Measurements from ENCODE around the gene EEF1AKMT3. TPM values are rescaled to one million over a fixed set of nuclear protein-coding genes. Genes with fewer than 3 reads are reported as not detected.

Gene EEF1AKMT3
- polyA plus RNA-seq, 1 donor: 8.0 TPM

GRCh38 chr12:57793920-57794319 is 21.5 kb downstream of the EEF1AKMT3 start:
- H3K4me3 ChIP-seq (ENCODE audit: low read length): no peak overlapping the region
- no peak for DNase-seq

GRCh38 chr12:57795354-57795753 is 22.9 kb downstream of the EEF1AKMT3 start:
- no peak for DNase-seq
- Histone ChIP-seq H3K9me3 (ENCODE audit: control insufficient read depth, low read depth, low read length) (no peaks in the 10 kb centered on the region), H3K4me3 (ENCODE audit: low read length) (no peak overlapping the region), H3K4me1 (ENCODE audit: control insufficient read depth, insufficient read depth, low read length) (no peaks in the 10 kb centered on the region), H3K27me3 (ENCODE audit: control insufficient read depth, insufficient read depth, low read length) (no peaks in the 10 kb centered on the region), H3K36me3 (ENCODE audit: control insufficient read depth, insufficient read depth, low read length) (peaks cover 62% of the 10 kb centered on the region), H3K27ac (ENCODE audit: low read length) (no peak overlapping the region)
- 100% methylated on average over 1 of the region's 6 CpGs for WGBS (ENCODE audit: insufficient coverage, low lambda C conversion rate)

More at GRCh38 chr12:57793920-57794319, 21.5 kb downstream of the EEF1AKMT3 start:
- Histone ChIP-seq H3K27ac (ENCODE audit: low read length) (no peak overlapping the region), H3K27me3 (ENCODE audit: control insufficient read depth, insufficient read depth, low read length) (no peaks in the 10 kb centered on the region), H3K36me3 (ENCODE audit: control insufficient read depth, insufficient read depth, low read length) (peaks cover 58% of the 10 kb centered on the region), H3K4me1 (ENCODE audit: control insufficient read depth, insufficient read depth, low read length) (no peaks in the 10 kb centered on the region), H3K9me3 (ENCODE audit: control insufficient read depth, low read depth, low read length) (no peaks in the 10 kb centered on the region)
- no CpG with 5 or more reads among the region's 1 CpG for WGBS (ENCODE audit: insufficient coverage, low lambda C conversion rate)

GRCh38 chr12:57796996-57797395 is 24.6 kb downstream of the EEF1AKMT3 start:
- Histone ChIP-seq H3K4me1 (ENCODE audit: control insufficient read depth, insufficient read depth, low read length) (no peaks in the 10 kb centered on the region), H3K27ac (ENCODE audit: low read length) (no peak overlapping the region), H3K9me3 (ENCODE audit: control insufficient read depth, low read depth, low read length) (no peaks in the 10 kb centered on the region), H3K4me3 (ENCODE audit: low read length) (no peak overlapping the region), H3K36me3 (ENCODE audit: control insufficient read depth, insufficient read depth, low read length) (peaks cover 63% of the 10 kb centered on the region), H3K27me3 (ENCODE audit: control insufficient read depth, insufficient read depth, low read length) (no peaks in the 10 kb centered on the region)
- no peak for DNase-seq
- WGBS (ENCODE audit: insufficient coverage, low lambda C conversion rate): 100% methylated on average over 1 of the region's 1 CpG

- H3K4me1 ChIP-seq (ENCODE audit: control insufficient read depth, insufficient read depth, low read length): no peaks in the 10 kb centered on the region
- H3K36me3 ChIP-seq (ENCODE audit: control insufficient read depth, insufficient read depth, low read length): peaks cover 61% of the 10 kb centered on the region
- no CpG with 5 or more reads among the region's 1 CpG for WGBS (ENCODE audit: insufficient coverage, low lambda C conversion rate)
- H3K27ac ChIP-seq (ENCODE audit: low read length): no peak overlapping the region
- no peak overlapping the region for H3K4me3 ChIP-seq (ENCODE audit: low read length)
- H3K9me3 ChIP-seq (ENCODE audit: control insufficient read depth, low read depth, low read length): no peaks in the 10 kb centered on the region
- no peak for DNase-seq
- no peaks in the 10 kb centered on the region for H3K27me3 ChIP-seq (ENCODE audit: control insufficient read depth, insufficient read depth, low read length)
These were observed 25.5 kb downstream of the EEF1AKMT3 start for GRCh38 chr12:57797933-57798332.

- Histone ChIP-seq H3K36me3 (ENCODE audit: control insufficient read depth, insufficient read depth, low read length) (peaks cover 50% of the 10 kb centered on the region), H3K4me1 (ENCODE audit: control insufficient read depth, insufficient read depth, low read length) (no peaks in the 10 kb centered on the region), H3K9me3 (ENCODE audit: control insufficient read depth, low read depth, low read length) (no peaks in the 10 kb centered on the region), H3K27me3 (ENCODE audit: control insufficient read depth, insufficient read depth, low read length) (no peaks in the 10 kb centered on the region), H3K27ac (ENCODE audit: low read length) (no peak overlapping the region), H3K4me3 (ENCODE audit: low read length) (no peak overlapping the region)
- no peak for DNase-seq
- WGBS (ENCODE audit: insufficient coverage, low lambda C conversion rate): 100% methylated on average over 1 of the region's 3 CpGs
These were observed 28.6 kb downstream of the EEF1AKMT3 start for GRCh38 chr12:57800965-57801364.

- Histone ChIP-seq H3K4me1 (ENCODE audit: control insufficient read depth, insufficient read depth, low read length) (no peaks in the 10 kb centered on the region), H3K36me3 (ENCODE audit: control insufficient read depth, insufficient read depth, low read length) (peaks cover 44% of the 10 kb centered on the region), H3K27ac (ENCODE audit: low read length) (no peak overlapping the region), H3K9me3 (ENCODE audit: control insufficient read depth, low read depth, low read length) (no peaks in the 10 kb centered on the region), H3K4me3 (ENCODE audit: low read length) (no peak overlapping the region), H3K27me3 (ENCODE audit: control insufficient read depth, insufficient read depth, low read length) (no peaks in the 10 kb centered on the region)
- no peak for DNase-seq
- no CpG with 5 or more reads among the region's 1 CpG for WGBS (ENCODE audit: insufficient coverage, low lambda C conversion rate)
These were observed 30.2 kb downstream of the EEF1AKMT3 start for GRCh38 chr12:57802607-57803006.

- H3K36me3 ChIP-seq (ENCODE audit: control insufficient read depth, insufficient read depth, low read length): peaks cover 50% of the 10 kb centered on the region
- H3K27me3 ChIP-seq (ENCODE audit: control insufficient read depth, insufficient read depth, low read length): no peaks in the 10 kb centered on the region
- WGBS (ENCODE audit: insufficient coverage, low lambda C conversion rate): no CpG with 5 or more reads among the region's 9 CpGs
- no peak overlapping the region for H3K27ac ChIP-seq (ENCODE audit: low read length)
- H3K4me3 ChIP-seq (ENCODE audit: low read length): no peak overlapping the region
- DNase-seq: no peak
- no peaks in the 10 kb centered on the region for H3K4me1 ChIP-seq (ENCODE audit: control insufficient read depth, insufficient read depth, low read length)
- H3K9me3 ChIP-seq (ENCODE audit: control insufficient read depth, low read depth, low read length): no peaks in the 10 kb centered on the region
These were observed 31.0 kb downstream of the EEF1AKMT3 start for GRCh38 chr12:57803319-57803893.

- H3K4me3 ChIP-seq (ENCODE audit: low read length): no peak overlapping the region
- WGBS (ENCODE audit: insufficient coverage, low lambda C conversion rate): 100% methylated on average over 1 of the region's 3 CpGs
- H3K36me3 ChIP-seq (ENCODE audit: control insufficient read depth, insufficient read depth, low read length): peaks cover 63% of the 10 kb centered on the region
- no peaks in the 10 kb centered on the region for H3K9me3 ChIP-seq (ENCODE audit: control insufficient read depth, low read depth, low read length)
- H3K27me3 ChIP-seq (ENCODE audit: control insufficient read depth, insufficient read depth, low read length): no peaks in the 10 kb centered on the region
- DNase-seq: no peak
- no peaks in the 10 kb centered on the region for H3K4me1 ChIP-seq (ENCODE audit: control insufficient read depth, insufficient read depth, low read length)
- no peak overlapping the region for H3K27ac ChIP-seq (ENCODE audit: low read length)
These were observed 34.3 kb downstream of the EEF1AKMT3 start for GRCh38 chr12:57806677-57807076.

- Histone ChIP-seq H3K27ac (ENCODE audit: low read length) (no peak overlapping the region), H3K36me3 (ENCODE audit: control insufficient read depth, insufficient read depth, low read length) (peaks cover 63% of the 10 kb centered on the region), H3K9me3 (ENCODE audit: control insufficient read depth, low read depth, low read length) (no peaks in the 10 kb centered on the region), H3K4me3 (ENCODE audit: low read length) (no peak overlapping the region), H3K27me3 (ENCODE audit: control insufficient read depth, insufficient read depth, low read length) (no peaks in the 10 kb centered on the region), H3K4me1 (ENCODE audit: control insufficient read depth, insufficient read depth, low read length) (no peaks in the 10 kb centered on the region)
- DNase-seq: no peak
- WGBS (ENCODE audit: insufficient coverage, low lambda C conversion rate): no CpG with 5 or more reads among the region's 9 CpGs
These were observed 34.9 kb downstream of the EEF1AKMT3 start for GRCh38 chr12:57807285-57807684.

- peaks cover 57% of the 10 kb centered on the region for H3K36me3 ChIP-seq (ENCODE audit: control insufficient read depth, insufficient read depth, low read length)
- H3K27me3 ChIP-seq (ENCODE audit: control insufficient read depth, insufficient read depth, low read length): no peaks in the 10 kb centered on the region
- H3K9me3 ChIP-seq (ENCODE audit: control insufficient read depth, low read depth, low read length): no peaks in the 10 kb centered on the region
- WGBS (ENCODE audit: insufficient coverage, low lambda C conversion rate): no CpG with 5 or more reads among the region's 5 CpGs
- no peak overlapping the region for H3K4me3 ChIP-seq (ENCODE audit: low read length)
- no peak for DNase-seq
- no peaks in the 10 kb centered on the region for H3K4me1 ChIP-seq (ENCODE audit: control insufficient read depth, insufficient read depth, low read length)
- no peak overlapping the region for H3K27ac ChIP-seq (ENCODE audit: low read length)
These were observed 35.9 kb downstream of the EEF1AKMT3 start for GRCh38 chr12:57808351-57808750.

- WGBS (ENCODE audit: insufficient coverage, low lambda C conversion rate): no CpG with 5 or more reads among the region's 3 CpGs
- no peaks in the 10 kb centered on the region for H3K4me1 ChIP-seq (ENCODE audit: control insufficient read depth, insufficient read depth, low read length)
- H3K9me3 ChIP-seq (ENCODE audit: control insufficient read depth, low read depth, low read length): no peaks in the 10 kb centered on the region
- DNase-seq: no peak
- H3K4me3 ChIP-seq (ENCODE audit: low read length): no peak overlapping the region
- no peaks in the 10 kb centered on the region for H3K27me3 ChIP-seq (ENCODE audit: control insufficient read depth, insufficient read depth, low read length)
- no peak overlapping the region for H3K27ac ChIP-seq (ENCODE audit: low read length)
- peaks cover 54% of the 10 kb centered on the region for H3K36me3 ChIP-seq (ENCODE audit: control insufficient read depth, insufficient read depth, low read length)
These were observed 37.0 kb downstream of the EEF1AKMT3 start for GRCh38 chr12:57809425-57809824.
